HEK293 (cell line): ENCODE data around the gene RCAN2.

Experiments
- CTCF ChIP-seq: fragments of 450-650 bp; formaldehyde crosslinking; IDR thresholded peaks from 2 replicates; pipeline ENCODE4 v1.5.1; 2016; ENCODE audit warnings: missing biosample characterization, missing genetic modification characterization
- PATZ1 ChIP-seq: fragments of 450-650 bp; formaldehyde crosslinking; IDR thresholded peaks from 2 replicates; pipeline ENCODE4 v1.5.1; 2016; ENCODE audit warnings: missing biosample characterization, missing genetic modification characterization
- TCF7L2 ChIP-seq: IDR thresholded peaks from 2 replicates; pipeline ENCODE4 v1.6.1; 2011; ENCODE audit warnings: low read depth, mild to moderate bottlenecking, inconsistent platforms, low read length, moderate library complexity, borderline replicate concordance
- ZBTB17 ChIP-seq: fragments of 450-650 bp; formaldehyde crosslinking; IDR thresholded peaks from 2 replicates; pipeline ENCODE4 v1.5.1; 2016; ENCODE audit warnings: missing biosample characterization, missing genetic modification characterization
- ZNF274 ChIP-seq, 2 experiments: fragments of 200-500 bp in 1 of 2; fragments of 450-650 bp in 1 of 2; sonication (Bioruptor generic) in 1 of 2; formaldehyde crosslinking in 1 of 2; IDR thresholded peaks; 2 replicates each; pipeline versions ENCODE4 v1.5.1 to v1.6.1; 2014 to 2016; ENCODE audit warnings: borderline replicate concordance in 1 of 2, inconsistent platforms in 1 of 2, low read length in 1 of 2, missing biosample characterization in 1 of 2, missing genetic modification characterization in 1 of 2
- ZNF518A ChIP-seq: fragments of 450-650 bp; formaldehyde crosslinking; conservative IDR thresholded peaks from 2 replicates; pipeline ENCODE4 v1.5.1; 2016; ENCODE audit warnings: low read depth, missing biosample characterization, missing genetic modification characterization
- ZNF530 ChIP-seq: fragments of 450-650 bp; formaldehyde crosslinking; IDR thresholded peaks from 2 replicates; pipeline ENCODE4 v1.5.1; 2016; ENCODE audit warnings: low read depth, missing biosample characterization, missing genetic modification characterization
- ZNF777 ChIP-seq: fragments of 450-650 bp; formaldehyde crosslinking; IDR thresholded peaks from 2 replicates; pipeline ENCODE4 v1.5.1; 2017; ENCODE audit warnings: missing biosample characterization, missing genetic modification characterization, borderline replicate concordance

GRCh38 chr6:46451343-46451742 is 39.9 kb downstream of the RCAN2 start:
- TF ChIP-seq TCF7L2 (peak; percentile 80), CTCF (tag by site-specific recombination) (no peak), PATZ1 (tag by site-specific recombination) (no peak), ZNF530 (tag by site-specific recombination) (no peak), ZNF274 (IDR thresholded peaks at IDR 0.05; ENCODE audit: low read length) (no peak), ZNF274 (tag by site-specific recombination; IDR thresholded peaks at IDR 0.05; ENCODE audit: borderline replicate concordance) (no peak), ZNF777 (tag by site-specific recombination) (no peak), ZNF518A (tag by site-specific recombination) (no peak), ZBTB17 (tag by site-specific recombination) (no peak)
